Activated CD8-positive, alpha-beta T cell treated with anti-CD3 and anti-CD28 coated beads for 36 hours (primary cell): ENCODE data around the gene BAZ2B. TPM values are rescaled to one million over a fixed set of nuclear protein-coding genes. Genes with fewer than 3 reads are reported as not detected.

Experiments
- ATAC-seq: fragments of 200-7000 bp; cut with Tn5 transposase; one replicate; pipeline ENCODE4 v1.10.0; 2021; ENCODE audit warnings: mild to moderate bottlenecking, moderate library complexity
- CTCF ChIA-PET: fragments of 350-600 bp; sonication (Branson Sonifier 250); formaldehyde crosslinking; loops from one replicate; lab custom pipeline; 2021; ENCODE audit warnings: antibody characterized with exemption; lab: Charles Lee
- POLR2A ChIA-PET: fragments of 350-600 bp; sonication (Branson Sonifier 250); formaldehyde crosslinking; loops from one replicate; lab custom pipeline; 2021; ENCODE audit warnings: antibody characterized with exemption; lab: Charles Lee
- DNase-seq: peaks from one replicate; pipeline ENCODE4 v3.0.0-alpha.2; 2020
- H3K27ac Mint-ChIP-seq: one replicate; pipeline ENCODE4 v1.8.0; 2021; ENCODE audit warnings: mild to moderate bottlenecking, mixed read lengths
- H3K27me3 Mint-ChIP-seq: one replicate; pipeline ENCODE4 v1.8.0; 2021; ENCODE audit warnings: mixed read lengths
- H3K36me3 Mint-ChIP-seq: one replicate; pipeline ENCODE4 v1.8.0; 2021; ENCODE audit warnings: low read depth, mixed read lengths
- H3K4me1 Mint-ChIP-seq: one replicate; pipeline ENCODE4 v1.8.0; 2021; ENCODE audit warnings: low read depth, mixed read lengths
- H3K4me3 Mint-ChIP-seq: one replicate; pipeline ENCODE4 v1.8.0; 2021; ENCODE audit warnings: mild to moderate bottlenecking, moderate library complexity, mixed read lengths
- H3K9me3 Mint-ChIP-seq: one replicate; pipeline ENCODE4 v1.8.0; 2021; ENCODE audit warnings: mixed read lengths
- CTCF ChIP-seq: fragments of 200-600 bp; IDR thresholded peaks from one replicate; pipeline ENCODE4 v1.8.0; 2022; ENCODE audit warnings: antibody characterized with exemption, mild to moderate bottlenecking
- intact Hi-C: fragments of 100-400 bp; cut with micrococcal nuclease; formaldehyde crosslinking; loops from one replicate; pipeline ENCODE4 v1.10.0; 2022
- total RNA-seq, 2 experiments: library from RNA; stranded (reverse); gene quantifications; one replicate each; pipeline ENCODE4 v1.2.3, GENCODE V29; 2021

The BAZ2B gene
- total RNA-seq, 2 experiments from 2014 or later: 7.7 to 8.2 TPM

GRCh38 chr2:159612255-159612901 is 4.0 kb downstream of the BAZ2B start:
- TF ChIP-seq CTCF: no peak
- POLR2A ChIA-PET: interaction anchor here (0.6 kb wide), 1 partner anchor 12 kb away, joined by 3 read pairs; no protein-coding TSS in a partner anchor
- no peak overlapping the region for H3K4me3 Mint-ChIP-seq
- no peak for DNase-seq
- H3K36me3 Mint-ChIP-seq: no peaks in the 10 kb centered on the region
- intact Hi-C loops: no loop called here
- CTCF ChIA-PET: interaction anchor here (0.9 kb wide), 1 partner anchor 72 kb away, joined by 3 read pairs; no protein-coding TSS in a partner anchor
- H3K9me3 Mint-ChIP-seq: no peaks in the 10 kb centered on the region
- peaks cover 15% of the 10 kb centered on the region for H3K27me3 Mint-ChIP-seq
- peaks cover 8% of the 10 kb centered on the region for H3K4me1 Mint-ChIP-seq
- no peak overlapping the region for H3K27ac Mint-ChIP-seq
- ATAC-seq: no peak

GRCh38 chr2:159609811-159610549 is 6.4 kb downstream of the BAZ2B start:
- Mint-ChIP-seq H3K4me1 (peaks cover 3% of the 10 kb centered on the region), H3K9me3 (no peaks in the 10 kb centered on the region), H3K36me3 (no peaks in the 10 kb centered on the region), H3K27me3 (peaks cover 5% of the 10 kb centered on the region), H3K4me3 (no peak overlapping the region), H3K27ac (no peak overlapping the region)
- DNase-seq: no peak
- ATAC-seq: no peak
- POLR2A ChIA-PET: interaction anchor here (1.0 kb wide), 1 partner anchor 102 kb away, joined by 4 read pairs; the partner anchor contains the start of gene MARCHF7
- CTCF ChIA-PET: interaction anchor here (1.1 kb wide), 1 partner anchor 12 kb away, joined by 3 read pairs; no protein-coding TSS in a partner anchor
- intact Hi-C loops: no loop called here
- TF ChIP-seq CTCF: no peak

GRCh38 chr2:159608723-159609308 is 7.5 kb downstream of the BAZ2B start:
- H3K36me3 Mint-ChIP-seq: no peaks in the 10 kb centered on the region
- H3K4me3 Mint-ChIP-seq: no peak overlapping the region
- ChIA-PET POLR2A (no interaction called here), CTCF (interaction anchor here (1.1 to 1.3 kb wide), 2 partner anchors 10 to 11 kb away, joined by 3 read pairs; no protein-coding TSS in a partner anchor)
- H3K9me3 Mint-ChIP-seq: no peaks in the 10 kb centered on the region
- DNase-seq (no peak), ATAC-seq (no peak)
- intact Hi-C loops: no loop called here
- H3K4me1 Mint-ChIP-seq: no peaks in the 10 kb centered on the region
- TF ChIP-seq CTCF: no peak
- H3K27me3 Mint-ChIP-seq: peaks cover under 1% of the 10 kb centered on the region
- no peak overlapping the region for H3K27ac Mint-ChIP-seq

- no peak for DNase-seq
- POLR2A ChIA-PET: no interaction called here
- H3K4me1 Mint-ChIP-seq: no peaks in the 10 kb centered on the region
- H3K27me3 Mint-ChIP-seq: no peaks in the 10 kb centered on the region
- no peaks in the 10 kb centered on the region for H3K36me3 Mint-ChIP-seq
- TF ChIP-seq CTCF: no peak
- ATAC-seq: no peak
- no peaks in the 10 kb centered on the region for H3K9me3 Mint-ChIP-seq
- intact Hi-C loops: no loop called here
- H3K27ac Mint-ChIP-seq: no peak overlapping the region
- no peak overlapping the region for H3K4me3 Mint-ChIP-seq
- CTCF ChIA-PET: interaction anchor here (1.3 kb wide), 1 partner anchor 10 kb away, joined by 3 read pairs; no protein-coding TSS in a partner anchor
Observed at GRCh38 chr2:159608108-159608507, 8.2 kb downstream of the BAZ2B start.
